Neural crest cell (in vitro differentiated cells): ENCODE measurements around the gene MICAL3. TPM values are rescaled to one million over a fixed set of nuclear protein-coding genes. Genes with fewer than 3 reads are reported as not detected.

Experiments
- DNase-seq: peaks from one replicate; pipeline ENCODE4 v3.0.0; 2021; ENCODE audit warnings: low read depth, mixed read lengths, low spot score
- H3K27ac Mint-ChIP-seq: one replicate; pipeline ENCODE4 v1.8.0; 2021; ENCODE audit warnings: mild to moderate bottlenecking, mixed read lengths; ENCODE audit not compliant: unreplicated experiment
- H3K27me3 Mint-ChIP-seq: 2 replicates; pipeline ENCODE4 v1.8.0; 2021; ENCODE audit warnings: low read depth, mild to moderate bottlenecking, mixed read lengths
- H3K36me3 Mint-ChIP-seq: 2 replicates; pipeline ENCODE4 v1.8.0; 2021; ENCODE audit warnings: low read depth, mild to moderate bottlenecking, mixed read lengths
- H3K4me1 Mint-ChIP-seq: 2 replicates; pipeline ENCODE4 v1.8.0; 2021; ENCODE audit warnings: mixed read lengths
- H3K4me3 Mint-ChIP-seq: one replicate; pipeline ENCODE4 v1.8.0; 2021; ENCODE audit warnings: mild to moderate bottlenecking, mixed read lengths
- H3K9me3 Mint-ChIP-seq: 2 replicates; pipeline ENCODE4 v1.8.0; 2021; ENCODE audit warnings: mixed read lengths
- CTCF ChIP-seq: fragments of 200-600 bp; sonication (generic); conservative IDR thresholded peaks from 2 replicates; pipeline ENCODE4 v1.5.0; 2021; ENCODE audit warnings: antibody characterized with exemption, mild to moderate bottlenecking
- total RNA-seq: library from RNA; stranded (reverse); gene quantifications from 2 replicates; pipeline ENCODE4 v1.2.1, GENCODE V29; 2021

The MICAL3 gene
- total RNA-seq, 1 donor from 2014 or later = 84.5 TPM

DNA sequence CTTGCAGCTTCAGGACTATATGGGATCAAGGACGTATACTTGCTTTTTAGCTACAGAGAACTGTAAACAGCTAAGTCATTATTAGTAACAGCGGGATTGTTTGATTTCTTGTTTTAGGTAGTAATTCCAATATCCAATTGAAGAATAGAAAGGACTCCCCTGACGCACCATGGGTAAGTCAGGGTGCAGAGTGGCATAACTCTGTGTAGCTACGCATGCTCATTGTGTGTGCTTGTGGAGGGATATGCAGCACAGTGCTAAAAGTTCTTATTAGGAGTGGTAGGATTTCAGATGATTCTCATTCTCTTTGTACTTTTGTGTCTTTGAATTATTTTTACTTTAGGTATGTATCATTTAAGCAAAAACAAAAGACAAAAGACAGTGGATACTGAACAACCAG, 45.7 kb upstream of the MICAL3 start:
- no peak for TF ChIP-seq CTCF
- H3K27me3 Mint-ChIP-seq = peaks cover 22% of the 10 kb centered on the region
- no peaks in the 10 kb centered on the region for H3K36me3 Mint-ChIP-seq
- no peaks in the 10 kb centered on the region for H3K9me3 Mint-ChIP-seq
- no peak overlapping the region for H3K4me3 Mint-ChIP-seq
- DNase-seq = no peak
- H3K4me1 Mint-ChIP-seq = peaks cover 40% of the 10 kb centered on the region
- H3K27ac Mint-ChIP-seq = peak overlapping the region; percentile 37

- Mint-ChIP-seq H3K9me3 (no peaks in the 10 kb centered on the region), H3K27me3 (peaks cover 26% of the 10 kb centered on the region), H3K36me3 (no peaks in the 10 kb centered on the region), H3K4me1 (peaks cover 49% of the 10 kb centered on the region), H3K27ac (no peak overlapping the region), H3K4me3 (no peak overlapping the region)
- no peak for TF ChIP-seq CTCF
- DNase-seq = no peak
These were observed 44.7 kb upstream of the MICAL3 start for GRCh38 chr22:18069041-18069440.

GRCh38 chr22:18068381-18068988, 44.1 kb upstream of the MICAL3 start:
- Mint-ChIP-seq H3K27me3 (peaks cover 26% of the 10 kb centered on the region), H3K4me3 (no peak overlapping the region), H3K27ac (no peak overlapping the region), H3K9me3 (no peaks in the 10 kb centered on the region), H3K4me1 (peaks cover 53% of the 10 kb centered on the region), H3K36me3 (no peaks in the 10 kb centered on the region)
- no peak for DNase-seq
- TF ChIP-seq CTCF = no peak

- TF ChIP-seq CTCF = no peak
- Mint-ChIP-seq H3K27me3 (peaks cover 26% of the 10 kb centered on the region), H3K36me3 (no peaks in the 10 kb centered on the region), H3K27ac (peak overlapping the region; percentile 48), H3K4me1 (peaks cover 60% of the 10 kb centered on the region), H3K4me3 (peak overlapping the region; percentile 56), H3K9me3 (no peaks in the 10 kb centered on the region)
- no peak for DNase-seq
These were observed 43.4 kb upstream of the MICAL3 start for GRCh38 chr22:18067548-18068341.

DNA sequence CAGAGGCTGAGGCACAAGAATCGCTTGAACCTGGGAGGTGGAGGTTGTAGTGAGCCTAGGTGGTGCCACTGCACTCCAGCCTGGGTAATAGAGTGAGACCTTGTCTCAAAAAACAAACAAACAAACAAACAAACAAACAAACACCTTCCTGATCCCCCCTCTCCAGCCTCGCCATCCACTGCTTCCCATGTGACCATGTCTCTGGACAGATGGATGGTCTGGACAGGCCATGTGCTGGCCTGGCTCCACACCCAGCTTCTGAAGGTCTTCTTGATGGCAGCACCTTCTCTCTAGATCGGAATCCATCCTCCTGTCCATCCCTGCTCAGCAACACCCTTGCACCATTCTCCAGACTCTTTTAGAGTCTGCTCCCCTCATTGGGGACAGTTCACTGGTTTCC, 42.8 kb upstream of the MICAL3 start:
- H3K9me3 Mint-ChIP-seq = no peaks in the 10 kb centered on the region
- DNase-seq = no peak
- H3K36me3 Mint-ChIP-seq = no peaks in the 10 kb centered on the region
- peaks cover 66% of the 10 kb centered on the region for H3K4me1 Mint-ChIP-seq
- no peak for TF ChIP-seq CTCF
- H3K27ac Mint-ChIP-seq = no peak overlapping the region
- H3K4me3 Mint-ChIP-seq = no peak overlapping the region
- peaks cover 26% of the 10 kb centered on the region for H3K27me3 Mint-ChIP-seq
